B cell (primary cell): ENCODE data around the gene ADAMTS19. TPM values are rescaled to one million over a fixed set of nuclear protein-coding genes. Genes with fewer than 3 reads are reported as not detected.
A peak's percentile ranks its signal among the peaks of the same experiment; 100 is the strongest.

ENCODE experiments used
- ATAC-seq: fragments of 200-7000 bp; cut with Tn5 transposase; one replicate; pipeline ENCODE4 v1.10.0; 2021; ENCODE audit warnings: low read depth, mild to moderate bottlenecking, moderate number of reproducible peaks, moderate library complexity
- CTCF ChIA-PET: fragments of 350-600 bp; sonication (Branson Sonifier 250); formaldehyde crosslinking; loops from one replicate; lab custom pipeline; 2021; ENCODE audit warnings: antibody characterized with exemption, inconsistent platforms; lab: Charles Lee
- POLR2A ChIA-PET: fragments of 350-600 bp; sonication (Branson Sonifier 250); formaldehyde crosslinking; loops from one replicate; lab custom pipeline; 2021; ENCODE audit warnings: antibody characterized with exemption; lab: Charles Lee
- DNase-seq: peaks from one replicate; pipeline ENCODE4 v3.0.0; 2013
- H2AFZ ChIP-seq: 2 replicates; pipeline ENCODE4 v1.6.1; 2012; ENCODE audit warnings: mild to moderate bottlenecking, low read depth, low read length; ENCODE audit not compliant: insufficient read depth, poor library complexity, severe bottlenecking
- H3K27ac ChIP-seq, 2 donors: 1 replicate in 1 of 2; 2 replicates in 1 of 2; pipeline ENCODE4 v1.5.1; 2012 to 2013; ENCODE audit warnings: low read length in 2 of 2, mild to moderate bottlenecking in 2 of 2, moderate library complexity in 1 of 2
- H3K27me3 ChIP-seq, 4 experiments: fragments of 200-600 bp in 1 of 4; sonication (generic) in 1 of 4; replicated peaks in 1 of 4; 1 replicate in 2 of 4; 2 replicates in 2 of 4; pipeline versions ENCODE4 v1.6.1 to v1.7.0; 2013 to 2016; ENCODE audit warnings: low read length in 3 of 4, mild to moderate bottlenecking in 2 of 4, mixed read lengths in 1 of 4, moderate library complexity in 1 of 4; ENCODE audit not compliant: insufficient read depth in 4 of 4, control insufficient read depth in 3 of 4; ENCODE audit errors: control extremely low read depth in 1 of 4
- H3K36me3 ChIP-seq, 2 experiments: replicated peaks in 1 of 2; 1 replicate in 1 of 2; 2 replicates in 1 of 2; pipeline versions ENCODE4 v1.6.1 to v1.7.1; 2013; ENCODE audit warnings: low read length in 1 of 2; ENCODE audit not compliant: insufficient read depth in 2 of 2, control insufficient read depth in 1 of 2; ENCODE audit errors: control extremely low read depth in 1 of 2, extremely low read depth in 1 of 2
- H3K4me1 ChIP-seq, 2 donors: fragments of 200-600 bp in 1 of 2; sonication (generic) in 1 of 2; 1 replicate in 1 of 2; 2 replicates in 1 of 2; pipeline versions ENCODE4 v1.5.1 to v1.6.1; 2013 to 2017; ENCODE audit warnings: low read length in 2 of 2; ENCODE audit not compliant: control insufficient read depth in 2 of 2, insufficient read depth in 2 of 2
- H3K4me2 ChIP-seq: replicated peaks from 2 replicates; pipeline ENCODE3; 2012; ENCODE audit warnings: mild to moderate bottlenecking, low read depth, low read length; ENCODE audit not compliant: poor library complexity, severe bottlenecking
- H3K4me3 ChIP-seq, 5 experiments: fragments of 200-600 bp in 1 of 5; sonication (generic) in 1 of 5; 1 replicate in 3 of 5; 2 replicates in 2 of 5; pipeline versions ENCODE4 v1.5.1 to v1.7.0; 2011 to 2016; ENCODE audit warnings: low read length in 4 of 5, mild to moderate bottlenecking in 4 of 5, low read depth in 2 of 5, control low read depth in 1 of 5, moderate library complexity in 1 of 5; ENCODE audit not compliant: insufficient read depth in 1 of 5; ENCODE audit errors: control extremely low read depth in 1 of 5, extremely low read depth in 1 of 5
- H3K79me2 ChIP-seq: fragments of 200-600 bp; sonication (generic); one replicate; pipeline ENCODE4 v1.6.0; 2016; ENCODE audit warnings: low read length; ENCODE audit not compliant: control insufficient read depth, insufficient read depth
- H3K9ac ChIP-seq: fragments of 200-600 bp; sonication (generic); 2 replicates; pipeline ENCODE4 v1.6.1; 2017; ENCODE audit warnings: mild to moderate bottlenecking, low read length, moderate library complexity
- H3K9me3 ChIP-seq, 3 donors: one replicate each; pipeline versions ENCODE4 v1.6.1 to v1.7.1; 2013; ENCODE audit warnings: low read length in 2 of 3; ENCODE audit not compliant: control insufficient read depth in 2 of 3, insufficient read depth in 1 of 3; ENCODE audit errors: control extremely low read depth in 1 of 3
- H4K20me1 ChIP-seq: 2 replicates; pipeline ENCODE4 v1.6.0; 2012; ENCODE audit warnings: mild to moderate bottlenecking, low read length; ENCODE audit not compliant: insufficient read depth, control insufficient read depth, poor library complexity, severe bottlenecking
- H3K27ac Mint-ChIP-seq: one replicate; pipeline ENCODE4 v1.8.0; 2021; ENCODE audit warnings: mixed read lengths
- H3K27me3 Mint-ChIP-seq: one replicate; pipeline ENCODE4 v1.8.0; 2021; ENCODE audit warnings: mixed read lengths
- H3K4me1 Mint-ChIP-seq: one replicate; pipeline ENCODE4 v1.8.0; 2021; ENCODE audit warnings: mixed read lengths
- H3K4me3 Mint-ChIP-seq: one replicate; pipeline ENCODE4 v1.8.0; 2021; ENCODE audit warnings: mixed read lengths
- H3K9me3 Mint-ChIP-seq: one replicate; pipeline ENCODE4 v1.8.0; 2022; ENCODE audit warnings: mixed read lengths; ENCODE audit not compliant: insufficient read depth
- CTCF ChIP-seq: fragments of 200-600 bp; IDR thresholded peaks from one replicate; pipeline ENCODE4 v1.8.0; 2022; ENCODE audit warnings: antibody characterized with exemption, mild to moderate bottlenecking
- EZH2 ChIP-seq: IDR thresholded peaks from 2 replicates; pipeline ENCODE4 v1.6.1; 2012; ENCODE audit warnings: borderline replicate concordance, low read depth, mild to moderate bottlenecking, moderate library complexity, low read length; ENCODE audit not compliant: insufficient read depth, poor library complexity, severe bottlenecking
- WGBS: methylation state at CpG from one replicate; pipeline ENCODE4 v1.1.5; 2013; ENCODE audit warnings: missing lambda C conversion rate; ENCODE audit not compliant: insufficient coverage; 5-methylcytosine and 5-hydroxymethylcytosine counted together
- intact Hi-C: fragments of 100-400 bp; cut with micrococcal nuclease; formaldehyde crosslinking; loops from one replicate; pipeline ENCODE4 v1.10.0; 2022
- polyA plus RNA-seq: library from polyadenylated mRNA; depleted of rRNA; stranded (reverse); fragments of >200 nt; gene quantifications from 2 replicates; pipeline ENCODE4 v1.2.3, GENCODE V29; 2012
- total RNA-seq, 2 donors: library from RNA; stranded (reverse); fragments of 120-200 nt in 1 of 2; gene quantifications; 1 replicate in 1 of 2; 2 replicates in 1 of 2; pipeline versions ENCODE4 v1.2.3 to v1.2.4, GENCODE V29; 2013 to 2022

The ADAMTS19 gene
- total and polyA plus RNA-seq, 2 donors (not counting 1 experiment from before 2014, with no cell fraction given), result not detected

GRCh38 chr5:129459450-129459776 lies 685 bp upstream of the ADAMTS19 start:
- ChIA-PET CTCF (no interaction called here), POLR2A (no interaction called here)
- intact Hi-C loops, result no loop called here
- Histone ChIP-seq H3K36me3 (no peaks in the 10 kb centered on the region), H3K27me3 (peaks cover 0 to 27% (median 16%) of the 10 kb centered on the region in 4 experiments), H3K79me2 (no peaks in the 10 kb centered on the region), H3K4me2 (no peak overlapping the region), H3K27ac (no peak overlapping the region), H3K4me3 (no peak overlapping the region), H3K4me1 (peaks cover 0 to 5% of the 10 kb centered on the region in 2 donors), H3K9me3 (no peaks in the 10 kb centered on the region), H4K20me1 (no peaks in the 10 kb centered on the region), H2AFZ (no peak overlapping the region), H3K9ac (no peak overlapping the region)
- Mint-ChIP-seq H3K27me3 (peaks cover 43% of the 10 kb centered on the region), H3K9me3 (no peaks in the 10 kb centered on the region), H3K4me1 (peaks cover 13% of the 10 kb centered on the region), H3K4me3 (no peak overlapping the region), H3K27ac (no peak overlapping the region)
- no peak for TF ChIP-seq EZH2
- WGBS, result 65% methylated on average over 11 of the region's 11 CpGs
- ATAC-seq (no peak), DNase-seq (no peak)

GRCh38 chr5:129460672-129460935 lies 506 bp downstream of the ADAMTS19 start:
- ChIA-PET CTCF (no interaction called here), POLR2A (no interaction called here)
- Histone ChIP-seq H2AFZ (no peak overlapping the region), H3K27me3 (peaks cover 0 to 27% (median 16%) of the 10 kb centered on the region in 4 experiments), H3K9me3 (no peaks in the 10 kb centered on the region), H4K20me1 (no peaks in the 10 kb centered on the region), H3K4me2 (peak overlapping the region; percentile 22), H3K9ac (no peak overlapping the region), H3K79me2 (no peaks in the 10 kb centered on the region), H3K4me1 (peaks cover 0 to 5% of the 10 kb centered on the region in 2 donors), H3K4me3 (no peak overlapping the region), H3K27ac (no peak overlapping the region), H3K36me3 (no peaks in the 10 kb centered on the region)
- peaks cover 43% of the 10 kb centered on the region for H3K27me3 Mint-ChIP-seq
- DNase-seq (no peak), ATAC-seq (no peak)
- TF ChIP-seq CTCF (no peak), EZH2 (no peak)
- intact Hi-C loops, result no loop called here
- no peak overlapping the region for H3K27ac Mint-ChIP-seq
- no peaks in the 10 kb centered on the region for H3K9me3 Mint-ChIP-seq
- H3K4me3 Mint-ChIP-seq, result peak overlapping the region; percentile 64
- 2% methylated on average over 7 of the region's 10 CpGs for WGBS
- H3K4me1 Mint-ChIP-seq, result peaks cover 13% of the 10 kb centered on the region
